IPS-18c (cell line): Measurements from ENCODE around the gene CACNA1C.

Source experiments
- H3K4me3 ChIP-seq: 2 replicates; pipeline ENCODE4 v1.7.0; 2013; ENCODE audit warnings: low read depth, mild to moderate bottlenecking, low read length, moderate library complexity; ENCODE audit not compliant: insufficient read depth
- H3K9me3 ChIP-seq: one replicate; pipeline ENCODE4 v1.6.1; 2013; ENCODE audit warnings: mild to moderate bottlenecking, low read length, moderate library complexity; ENCODE audit not compliant: control insufficient read depth, insufficient read depth

CACNA1C gene

GRCh38 chr12:2503036-2503435, 450.2 kb downstream of the CACNA1C start:
- no peaks in the 10 kb centered on the region for H3K9me3 ChIP-seq
- H3K4me3 ChIP-seq = no peak overlapping the region

GRCh38 chr12:2503762-2504161, 451.0 kb downstream of the CACNA1C start:
- H3K4me3 ChIP-seq = no peak overlapping the region
- no peaks in the 10 kb centered on the region for H3K9me3 ChIP-seq

GRCh38 chr12:2504577-2504976, 451.8 kb downstream of the CACNA1C start:
- H3K4me3 ChIP-seq = no peak overlapping the region
- H3K9me3 ChIP-seq = no peaks in the 10 kb centered on the region

- Histone ChIP-seq H3K4me3 (no peak overlapping the region), H3K9me3 (no peaks in the 10 kb centered on the region)
These were observed 455.0 kb downstream of the CACNA1C start for GRCh38 chr12:2507814-2508213.

GRCh38 chr12:2509137-2509536, 456.4 kb downstream of the CACNA1C start:
- H3K4me3 ChIP-seq = no peak overlapping the region
- no peaks in the 10 kb centered on the region for H3K9me3 ChIP-seq

- no peak overlapping the region for H3K4me3 ChIP-seq
- H3K9me3 ChIP-seq = no peaks in the 10 kb centered on the region
These were observed 457.3 kb downstream of the CACNA1C start for GRCh38 chr12:2510045-2510444.

GRCh38 chr12:2513141-2514037, 460.6 kb downstream of the CACNA1C start:
- Histone ChIP-seq H3K9me3 (peaks cover 2% of the 10 kb centered on the region), H3K4me3 (no peak overlapping the region)

GRCh38 chr12:2514038-2514340, 461.2 kb downstream of the CACNA1C start:
- peaks cover 2% of the 10 kb centered on the region for H3K9me3 ChIP-seq
- no peak overlapping the region for H3K4me3 ChIP-seq

- Histone ChIP-seq H3K4me3 (no peak overlapping the region), H3K9me3 (peaks cover 2% of the 10 kb centered on the region)
These were observed 468.0 kb downstream of the CACNA1C start for GRCh38 chr12:2520722-2521246.

- no peak overlapping the region for H3K4me3 ChIP-seq
- no peaks in the 10 kb centered on the region for H3K9me3 ChIP-seq
These were observed 470.5 kb downstream of the CACNA1C start for GRCh38 chr12:2523317-2523716.

- Histone ChIP-seq H3K4me3 (no peak overlapping the region), H3K9me3 (no peaks in the 10 kb centered on the region)
These were observed 471.1 kb downstream of the CACNA1C start for GRCh38 chr12:2523844-2524243.

GRCh38 chr12:2526371-2526770, 473.6 kb downstream of the CACNA1C start:
- H3K9me3 ChIP-seq = no peaks in the 10 kb centered on the region
- H3K4me3 ChIP-seq = no peak overlapping the region

GRCh38 chr12:2528001-2528400, 475.2 kb downstream of the CACNA1C start:
- Histone ChIP-seq H3K9me3 (no peaks in the 10 kb centered on the region), H3K4me3 (no peak overlapping the region)

- Histone ChIP-seq H3K9me3 (no peaks in the 10 kb centered on the region), H3K4me3 (no peak overlapping the region)
These were observed 477.0 kb downstream of the CACNA1C start for GRCh38 chr12:2529807-2530206.

GRCh38 chr12:2531371-2531770, 478.6 kb downstream of the CACNA1C start:
- no peak overlapping the region for H3K4me3 ChIP-seq
- no peaks in the 10 kb centered on the region for H3K9me3 ChIP-seq

- Histone ChIP-seq H3K9me3 (no peaks in the 10 kb centered on the region), H3K4me3 (no peak overlapping the region)
These were observed 480.2 kb downstream of the CACNA1C start for GRCh38 chr12:2533036-2533435.

GRCh38 chr12:2535583-2536204, 482.9 kb downstream of the CACNA1C start:
- Histone ChIP-seq H3K9me3 (no peaks in the 10 kb centered on the region), H3K4me3 (no peak overlapping the region)

- Histone ChIP-seq H3K9me3 (no peaks in the 10 kb centered on the region), H3K4me3 (no peak overlapping the region)
These were observed 483.9 kb downstream of the CACNA1C start for GRCh38 chr12:2536724-2537123.
